ENCODE measurements around the gene CCDC73.
"Not testable (repeated sequence)": the region's sequence is repeated elsewhere in the genome, so short reads cannot be mapped to it uniquely, and the experiment has no call there.

The CCDC73 gene

DNA sequence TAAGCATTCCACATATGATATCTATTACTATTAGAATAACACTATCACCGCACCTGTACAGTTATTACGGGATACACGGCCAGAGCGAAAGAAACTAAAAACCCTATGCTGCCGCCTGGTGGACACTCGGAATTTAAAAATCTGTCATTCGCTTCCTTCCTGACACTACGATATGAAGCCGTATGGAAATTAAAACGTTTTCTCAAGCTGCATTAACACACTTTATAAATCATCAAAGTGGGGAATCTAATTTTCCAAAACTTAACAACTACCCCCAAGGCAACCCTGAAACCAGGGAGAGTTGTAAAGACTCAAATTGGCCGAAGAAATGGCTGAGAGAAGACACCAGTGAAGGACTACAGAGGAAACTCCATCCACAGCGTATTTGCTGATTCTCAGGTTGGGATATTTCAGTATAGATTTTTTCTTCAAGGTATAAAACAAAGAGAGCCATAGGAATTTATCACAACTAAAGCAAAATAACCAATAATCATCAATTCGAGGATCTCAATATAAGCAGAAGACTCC is 1.4 kb downstream of the CCDC73 start:
- FAIRE-seq: peak; percentile 73

DNA sequence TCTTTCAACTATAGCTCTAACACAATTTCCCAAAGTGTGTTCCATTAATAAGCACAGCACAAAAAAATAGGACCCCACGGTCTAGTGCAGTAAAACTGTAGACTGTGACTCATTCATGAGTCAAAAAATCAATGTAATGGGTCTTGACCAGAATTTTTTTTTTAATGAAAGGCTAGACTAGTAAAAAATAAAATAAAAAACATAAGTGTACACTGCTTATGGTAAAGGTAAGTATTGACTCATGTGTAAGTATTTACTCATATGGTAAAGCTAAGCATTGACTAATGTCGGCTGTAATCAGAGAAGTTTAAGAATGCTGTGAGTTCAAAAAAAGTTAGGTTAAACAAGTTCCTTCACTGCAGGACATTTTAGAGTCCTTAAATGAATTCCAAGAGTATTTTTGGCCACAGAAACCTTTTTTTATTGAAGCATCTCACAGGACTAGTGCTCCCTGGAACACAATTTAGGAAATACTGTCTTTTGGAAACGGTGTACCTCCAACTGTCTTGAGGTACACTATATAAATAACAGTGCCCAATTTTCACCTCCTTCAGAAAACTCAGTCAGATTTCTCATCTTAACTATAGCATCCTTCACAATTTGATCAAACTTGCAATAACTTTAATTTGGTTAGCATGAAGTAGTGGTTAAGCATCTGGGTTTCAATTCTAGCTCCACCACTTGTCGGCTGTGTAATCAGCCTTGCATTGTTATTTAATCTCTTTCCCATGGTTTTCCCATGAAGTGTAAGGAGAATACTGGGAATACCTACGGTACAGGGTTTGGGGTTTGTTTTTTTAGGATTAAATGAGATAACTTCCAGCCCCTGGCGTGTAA is 2.1 kb downstream of the CCDC73 start:
- FAIRE-seq: no peak

DNA sequence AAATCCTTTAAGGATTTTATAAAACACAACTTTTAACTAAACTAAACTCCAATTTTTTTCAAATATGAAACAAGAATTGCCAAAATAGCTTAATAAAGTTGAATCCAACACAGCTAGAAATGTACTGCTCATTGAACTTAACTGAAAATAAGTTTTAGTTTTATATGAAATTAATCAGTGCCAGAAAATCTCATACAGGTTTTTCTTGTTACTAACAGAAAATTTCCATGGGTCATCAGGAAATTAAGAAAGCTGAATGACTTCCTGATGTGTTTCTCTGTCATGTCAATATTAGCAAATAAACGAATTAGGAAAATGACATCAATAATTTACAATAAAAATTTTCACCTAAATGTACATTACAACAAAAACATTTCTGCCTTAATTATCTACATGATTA is 3.5 kb downstream of the CCDC73 start:
- no peak for FAIRE-seq

DNA sequence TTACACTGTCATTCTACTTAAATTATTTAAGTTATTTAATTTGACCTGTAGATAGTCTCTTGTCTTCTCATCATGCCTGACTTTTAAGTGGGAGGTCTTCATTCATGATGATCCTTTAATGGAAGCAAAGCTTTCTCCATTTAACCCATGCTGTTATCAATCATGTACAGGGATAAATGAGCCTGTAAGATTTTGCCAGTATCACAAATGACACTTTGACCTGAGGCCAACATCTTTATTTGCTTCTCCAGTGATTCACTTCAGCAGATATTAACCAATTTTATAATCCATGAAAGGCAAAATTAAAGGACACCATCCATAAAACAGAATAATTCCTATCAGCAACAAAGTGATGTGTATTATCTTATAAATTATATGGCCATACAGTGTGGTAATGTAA is 7.7 kb downstream of the CCDC73 start:
- no peak for FAIRE-seq

DNA sequence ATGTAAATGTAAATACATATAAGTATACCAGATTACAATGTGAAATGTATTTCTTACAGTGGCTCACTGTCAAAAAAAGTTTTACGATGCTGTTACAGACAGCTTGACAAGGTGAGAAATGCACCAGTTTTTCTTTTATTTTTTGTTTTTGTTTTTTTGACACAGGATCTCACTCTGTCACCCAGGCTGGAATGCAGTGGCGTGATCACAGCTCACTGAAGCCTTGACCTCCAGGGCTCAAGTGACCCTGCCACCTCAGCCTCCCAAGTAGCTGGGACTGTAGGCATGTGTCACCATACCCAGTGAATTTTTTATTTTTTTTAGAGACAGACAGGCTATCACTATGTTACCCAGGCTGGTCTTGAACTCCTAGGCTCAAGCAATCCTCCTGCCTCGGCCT is 9.2 kb downstream of the CCDC73 start:
- no peak for FAIRE-seq

DNA sequence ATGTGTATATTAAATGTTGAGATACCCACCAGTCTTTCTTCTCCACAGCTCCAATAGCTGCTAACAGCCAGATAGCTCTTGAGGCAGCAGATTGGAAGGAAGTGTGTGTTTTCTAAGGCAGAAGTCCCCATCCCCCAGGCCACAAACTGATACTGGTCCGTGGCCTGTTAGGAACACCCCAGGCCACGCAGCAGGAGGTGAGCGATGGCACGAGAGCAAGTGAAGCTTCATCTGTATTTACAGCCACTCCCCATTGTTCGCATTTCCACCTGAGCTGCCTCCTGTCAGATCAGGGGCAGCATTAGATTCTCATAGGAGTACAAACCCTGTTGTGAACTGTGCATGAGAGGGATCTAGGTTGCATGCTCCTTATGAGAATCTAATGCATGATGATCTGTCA is 12.7 kb downstream of the CCDC73 start:
- no peak for FAIRE-seq

DNA sequence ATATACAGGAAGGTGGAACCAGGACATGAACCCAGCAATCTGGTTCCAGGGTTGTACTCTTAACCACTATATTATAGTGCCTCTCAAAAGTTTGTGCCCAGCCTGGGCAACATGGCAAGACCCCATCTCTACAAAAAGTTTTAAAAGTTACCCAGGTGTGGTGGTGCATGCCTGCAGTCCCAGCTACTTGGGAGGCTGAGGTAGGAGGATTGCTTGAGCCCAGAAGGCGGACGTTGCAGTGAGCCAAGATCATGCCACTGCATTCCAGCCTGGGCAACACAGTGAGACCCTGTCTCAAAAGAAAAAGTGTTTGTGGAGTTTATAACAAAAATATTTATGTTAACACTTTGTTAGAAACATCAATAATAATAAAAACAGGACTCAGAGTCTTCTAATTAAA is 13.6 kb downstream of the CCDC73 start:
- FAIRE-seq: not testable (repeated sequence)

DNA sequence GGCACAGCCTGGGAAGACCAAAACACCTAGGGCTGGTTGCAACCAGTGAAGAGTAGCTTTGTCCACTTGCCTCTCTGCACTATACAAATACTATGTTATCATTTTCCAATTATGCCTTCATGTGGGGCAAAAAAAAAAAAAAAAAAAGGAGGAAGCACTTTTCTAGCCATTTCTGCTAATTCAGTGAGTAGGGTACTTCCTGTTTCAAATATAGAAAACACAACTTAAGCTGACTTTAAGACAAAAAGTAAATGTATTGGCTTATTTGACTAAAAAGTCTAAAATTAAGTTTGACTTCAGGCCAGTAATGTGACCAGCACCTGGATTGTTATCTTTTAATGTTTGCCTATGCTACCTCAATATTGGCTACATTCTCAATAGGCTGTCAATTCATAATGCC is 15.3 kb downstream of the CCDC73 start:
- FAIRE-seq: no peak

DNA sequence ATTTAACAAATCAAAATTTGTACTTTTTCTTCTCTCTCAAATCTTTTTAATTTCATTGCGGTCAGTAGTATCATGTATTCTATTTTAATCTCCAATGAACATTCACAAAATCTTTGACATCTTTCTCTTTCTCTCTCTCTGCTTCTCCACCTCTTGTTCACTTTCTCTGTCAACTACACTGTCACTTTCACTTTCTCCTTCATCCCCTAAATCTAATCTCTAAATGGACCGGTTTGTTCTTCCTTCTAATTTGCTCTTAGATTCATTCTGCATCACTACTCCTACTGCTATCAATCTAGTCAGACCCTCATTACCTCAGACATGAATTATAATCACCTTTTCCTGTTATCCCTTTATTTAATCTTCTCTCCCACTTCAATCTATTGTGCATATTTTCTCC is 18.6 kb downstream of the CCDC73 start:
- no peak for FAIRE-seq

DNA sequence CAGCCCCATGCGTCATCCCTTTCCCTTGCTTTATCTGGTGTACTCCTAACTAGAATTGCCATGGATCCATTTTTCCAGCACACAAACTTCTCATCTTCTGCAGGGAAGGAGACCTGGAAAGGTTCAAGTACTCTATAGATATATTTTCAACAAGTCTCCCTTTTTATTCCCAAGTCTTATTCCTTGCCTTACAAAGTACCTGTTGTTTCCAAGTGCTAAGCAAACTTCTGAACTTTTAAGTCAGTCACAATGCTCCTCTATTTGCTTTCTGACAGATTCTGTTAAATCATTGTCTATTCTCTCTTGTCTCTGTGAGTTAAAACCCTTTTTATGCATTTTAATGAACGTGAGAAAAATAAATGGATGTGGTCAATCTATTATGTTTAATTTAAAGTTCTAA is 20.4 kb downstream of the CCDC73 start:
- no peak for FAIRE-seq

DNA sequence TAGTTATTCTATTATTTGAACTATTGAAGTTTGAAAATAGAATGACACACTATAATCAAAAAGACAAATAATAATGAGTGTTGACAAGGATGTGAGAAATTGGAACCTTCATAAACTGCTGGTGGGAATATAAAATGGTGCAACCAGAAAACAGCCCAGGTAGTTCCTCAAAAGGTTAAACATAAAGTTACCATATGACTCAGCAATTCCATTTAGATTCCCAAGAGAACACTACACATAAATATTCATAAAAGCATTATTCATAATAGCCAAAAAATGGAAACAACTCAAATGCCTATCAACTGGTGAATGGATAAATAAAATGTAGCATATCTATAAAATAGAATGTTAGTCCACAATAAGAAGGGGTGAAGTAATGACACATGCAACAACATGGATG is 21.7 kb downstream of the CCDC73 start:
- FAIRE-seq: no peak

DNA sequence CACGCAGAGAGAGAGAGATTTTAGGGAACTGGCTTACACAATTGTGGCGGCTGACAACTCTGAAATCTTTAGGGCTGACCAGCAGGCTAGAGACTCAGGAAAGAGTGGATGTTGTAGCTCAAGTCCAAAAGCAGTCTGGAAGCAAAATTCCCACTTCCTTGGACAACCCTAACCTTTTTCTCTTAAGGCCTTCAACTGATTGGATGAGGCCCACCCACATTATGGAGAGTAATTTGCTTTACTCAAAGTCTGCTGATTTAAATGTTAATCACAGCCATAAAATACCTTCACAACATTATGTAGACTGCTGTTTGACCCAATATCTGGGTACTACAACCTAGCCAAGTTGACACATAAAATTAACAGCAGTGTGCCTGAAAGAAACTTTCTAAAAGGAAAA is 32.7 kb downstream of the CCDC73 start:
- FAIRE-seq: not testable (repeated sequence)

DNA sequence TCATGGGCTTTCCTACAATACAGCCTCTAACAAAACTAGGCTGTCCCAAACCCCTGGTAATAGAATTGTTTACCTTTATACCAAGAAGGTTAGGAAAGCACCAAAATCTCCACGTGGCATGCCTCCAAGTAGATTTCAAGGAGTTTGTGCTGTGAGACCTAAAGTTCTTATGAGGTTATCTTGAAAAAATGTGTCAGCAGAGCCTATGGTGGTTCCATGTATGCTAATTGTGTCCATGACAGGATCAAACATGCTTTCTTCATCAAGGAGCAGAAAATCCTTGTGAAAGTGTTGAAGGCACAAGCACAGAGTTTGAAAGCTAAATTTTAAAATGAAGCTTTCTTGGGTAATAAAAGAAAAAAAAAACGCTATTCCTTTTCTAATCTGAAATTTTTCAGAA is 36.2 kb downstream of the CCDC73 start:
- no peak for FAIRE-seq

DNA sequence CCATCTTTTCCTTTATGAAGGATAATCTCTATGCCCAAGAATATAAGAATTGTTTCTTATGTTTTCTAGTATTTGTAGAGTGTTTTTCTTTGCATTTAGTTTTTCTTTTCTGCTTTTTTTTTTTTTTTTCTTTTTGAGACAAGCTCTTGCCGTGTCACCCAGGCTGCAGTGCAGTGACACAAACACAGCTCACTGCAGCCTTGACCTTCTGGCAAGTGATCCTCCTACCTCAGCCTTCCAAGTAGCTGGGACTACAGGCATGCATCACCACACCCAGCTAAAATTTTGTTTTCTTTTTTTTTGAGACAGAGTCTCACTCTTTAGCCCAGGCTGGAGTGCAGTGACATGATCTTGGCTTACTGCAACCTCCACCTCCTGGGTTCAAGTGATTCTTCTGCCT is 41.3 kb downstream of the CCDC73 start:
- not testable (repeated sequence) for FAIRE-seq

DNA sequence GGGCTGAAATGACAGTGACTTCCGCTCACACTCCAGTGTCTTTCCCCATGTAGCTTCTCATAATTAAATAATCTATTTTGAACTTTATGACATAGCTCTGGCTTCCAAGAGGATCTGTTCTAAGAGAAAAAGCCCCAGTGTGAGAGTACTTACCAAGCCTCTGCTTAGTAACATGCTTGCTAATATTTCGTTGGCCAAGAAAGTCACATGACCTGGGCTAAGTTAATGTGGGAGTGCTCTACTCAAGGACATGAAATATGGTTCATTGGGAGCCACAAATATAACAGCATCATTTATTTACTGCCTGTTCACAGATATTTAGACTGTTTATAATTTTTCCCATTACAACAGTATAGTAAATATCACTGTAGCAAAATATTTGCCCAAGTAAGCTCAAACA is 42.5 kb downstream of the CCDC73 start:
- FAIRE-seq: no peak

DNA sequence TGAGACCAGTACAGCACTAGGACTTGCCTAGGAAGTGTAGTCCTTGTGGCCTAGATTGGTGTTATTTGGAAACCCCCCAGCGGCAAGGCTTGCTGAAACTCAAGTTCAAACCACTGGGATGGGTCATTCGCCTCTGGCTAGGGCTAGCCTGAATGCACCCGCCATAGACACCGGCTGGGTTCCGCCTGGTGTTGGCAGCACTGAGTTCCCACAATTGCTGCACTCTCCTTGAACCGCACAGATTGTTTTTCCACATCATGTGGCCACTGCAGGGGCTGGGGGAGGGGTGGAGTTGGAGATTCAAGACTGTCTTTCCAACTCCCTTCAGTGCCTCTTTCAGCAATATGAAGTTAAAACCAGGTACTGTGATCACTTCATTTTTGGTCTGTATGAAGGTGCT is 43.1 kb downstream of the CCDC73 start:
- FAIRE-seq: no peak

DNA sequence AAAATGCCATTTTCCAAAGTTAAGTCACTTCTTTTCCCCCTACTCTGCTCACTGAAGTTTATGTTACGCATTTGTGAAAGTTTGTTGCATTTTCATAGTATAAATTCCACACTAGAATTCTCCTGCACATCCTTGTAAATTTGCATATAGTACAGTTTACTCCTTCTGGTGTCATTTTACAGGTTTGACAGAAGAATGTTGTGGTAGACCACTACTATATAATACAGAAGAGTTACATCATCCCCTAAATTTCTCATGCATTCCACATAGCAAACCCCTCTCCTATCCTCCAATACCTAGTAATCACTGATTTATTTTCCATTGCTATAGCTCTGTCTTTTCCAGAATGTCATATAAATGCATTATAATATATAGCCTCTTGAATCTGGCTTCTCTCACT is 64.5 kb downstream of the CCDC73 start:
- FAIRE-seq: no peak

DNA sequence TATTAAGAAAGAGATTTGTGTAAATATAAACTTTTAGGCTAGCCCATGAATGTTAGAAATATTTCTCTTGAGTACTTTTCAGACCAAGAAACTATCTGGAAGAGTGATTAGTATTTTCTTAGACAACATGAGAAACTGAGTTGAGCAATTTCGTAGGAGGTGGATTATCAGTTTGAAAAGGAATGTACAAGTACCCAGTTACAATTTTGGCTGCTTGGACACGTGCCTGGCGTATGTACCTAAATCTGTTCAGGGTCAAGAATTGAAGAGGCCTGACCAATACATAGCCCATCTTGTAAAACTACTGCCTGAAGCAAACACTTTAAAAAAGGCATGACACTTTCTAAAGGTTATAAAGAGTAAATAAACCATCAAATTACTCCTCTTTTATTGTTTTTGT is 71.1 kb downstream of the CCDC73 start:
- no peak for FAIRE-seq

DNA sequence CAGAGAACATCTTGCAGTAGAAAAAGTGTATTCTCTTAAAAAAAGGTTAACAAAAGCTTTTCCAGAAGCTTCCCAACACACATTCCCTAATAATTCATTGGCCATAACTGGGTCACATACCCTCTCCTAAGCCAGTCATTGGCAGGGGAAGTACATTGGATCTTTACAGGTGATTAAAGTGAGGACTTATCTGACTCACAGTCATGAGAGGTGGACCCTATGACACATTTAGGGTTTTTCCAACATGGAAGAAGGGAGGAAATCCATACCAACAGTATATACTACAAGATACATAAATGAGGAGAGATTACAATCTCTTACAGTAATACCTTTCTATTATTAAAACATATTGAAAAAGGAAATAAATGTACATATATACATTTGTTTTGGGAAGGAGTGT is 72.2 kb downstream of the CCDC73 start:
- FAIRE-seq: no peak

DNA sequence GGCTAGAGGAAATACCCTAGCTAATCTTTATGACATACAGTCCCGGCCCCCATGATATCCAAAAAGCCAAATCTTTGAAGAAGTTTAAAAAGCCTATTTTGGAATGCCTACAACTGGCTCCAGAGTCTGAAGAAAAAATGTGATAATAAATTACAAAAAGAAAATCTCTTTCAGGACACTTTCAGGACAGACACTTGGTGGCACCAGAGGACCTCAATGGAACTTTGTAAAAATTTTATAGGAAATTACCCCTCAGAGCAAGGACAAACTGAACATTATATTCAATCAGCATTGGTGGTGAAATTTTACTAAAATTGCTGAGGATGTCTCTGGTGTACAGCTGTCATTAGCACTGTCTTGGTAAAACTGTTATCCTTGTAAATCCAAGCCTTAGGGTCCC is 81.0 kb downstream of the CCDC73 start:
- FAIRE-seq: peak; percentile 49

DNA sequence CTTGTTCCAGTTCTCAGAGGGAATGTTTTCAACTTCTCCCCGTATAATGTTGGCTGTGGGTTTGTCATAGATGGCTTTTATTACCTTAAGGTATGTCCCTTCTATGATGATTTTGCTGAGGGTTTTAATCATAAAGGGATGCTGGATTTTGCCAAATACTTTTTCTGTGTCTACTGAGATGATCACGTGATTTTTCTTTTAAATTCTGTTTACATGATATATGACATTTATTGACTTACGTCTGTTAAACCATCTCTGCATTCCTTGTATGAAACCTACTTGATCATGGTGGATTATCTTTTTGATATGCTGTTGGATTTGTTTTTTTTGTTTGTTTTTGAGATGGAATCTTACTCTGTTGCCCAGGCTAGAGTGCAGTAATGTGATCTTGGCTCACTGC is 85.5 kb downstream of the CCDC73 start:
- not testable (repeated sequence) for FAIRE-seq

DNA sequence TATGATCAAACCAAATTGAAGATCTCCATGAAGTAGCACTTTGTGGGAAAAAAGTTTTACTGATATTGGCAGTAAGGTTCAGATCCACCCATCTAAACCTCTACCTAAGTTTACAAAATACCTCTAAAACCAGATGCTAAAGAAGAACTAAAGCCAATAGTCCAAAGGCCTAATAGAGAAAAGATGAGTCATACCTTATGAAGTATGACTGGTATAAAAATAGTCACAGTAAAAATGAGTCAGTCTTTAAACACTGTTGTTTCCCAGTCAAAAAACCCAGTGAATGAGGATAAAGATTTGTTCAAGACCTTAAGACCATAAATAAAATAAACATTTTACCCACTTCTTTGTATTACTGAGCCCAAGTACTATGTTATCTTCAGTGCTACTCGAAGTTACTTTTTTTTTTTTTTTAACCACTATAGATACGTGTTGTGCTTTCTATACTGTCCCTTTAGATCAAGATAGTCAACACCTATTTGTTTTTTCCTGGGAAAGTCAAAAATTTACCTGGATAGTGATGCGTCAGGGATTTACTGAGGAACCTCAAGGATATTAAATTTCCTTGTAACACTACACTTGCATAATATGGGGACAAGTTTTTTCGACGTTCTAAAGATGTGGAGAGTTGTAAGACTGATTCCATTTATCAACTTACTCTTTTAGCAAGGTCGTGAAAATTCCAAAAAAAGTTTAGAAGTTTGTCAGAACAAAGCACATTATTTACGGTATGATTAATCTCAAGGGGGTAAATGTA is 87.3 kb downstream of the CCDC73 start:
- no peak for FAIRE-seq

DNA sequence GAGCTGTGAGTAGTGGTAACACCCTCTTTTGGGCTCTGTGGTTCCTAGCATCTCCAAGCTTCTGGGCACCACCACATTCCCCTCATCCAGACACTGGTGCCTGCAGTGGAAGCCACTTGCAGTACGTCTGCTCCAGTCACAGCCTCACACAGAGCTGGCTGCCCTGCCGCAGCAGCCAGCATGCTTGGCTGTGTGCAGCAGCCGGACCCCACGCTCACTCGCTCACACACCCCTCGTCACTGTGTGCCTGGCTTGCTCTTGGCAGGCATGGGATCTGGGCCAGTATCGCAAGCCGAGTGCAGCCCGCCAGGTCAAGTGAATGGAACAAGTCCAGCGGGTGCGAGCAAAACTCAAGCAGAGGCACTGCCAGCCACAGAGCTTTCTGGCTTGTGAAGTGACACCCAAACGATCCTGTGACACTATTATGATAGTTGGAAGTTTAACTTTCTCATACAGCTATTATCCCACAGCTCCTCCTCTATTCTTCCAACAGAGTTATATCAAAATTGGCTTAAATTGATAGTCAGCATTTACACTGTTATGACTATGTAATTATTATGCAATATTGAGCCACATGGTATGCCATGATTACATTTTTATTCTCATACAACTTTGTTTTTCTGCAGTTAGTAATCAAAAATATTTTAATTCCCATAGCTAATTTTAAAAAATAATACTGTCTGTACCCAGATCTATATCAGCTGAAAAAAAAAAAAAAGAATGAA is 89.0 kb downstream of the CCDC73 start:
- FAIRE-seq: no peak

DNA sequence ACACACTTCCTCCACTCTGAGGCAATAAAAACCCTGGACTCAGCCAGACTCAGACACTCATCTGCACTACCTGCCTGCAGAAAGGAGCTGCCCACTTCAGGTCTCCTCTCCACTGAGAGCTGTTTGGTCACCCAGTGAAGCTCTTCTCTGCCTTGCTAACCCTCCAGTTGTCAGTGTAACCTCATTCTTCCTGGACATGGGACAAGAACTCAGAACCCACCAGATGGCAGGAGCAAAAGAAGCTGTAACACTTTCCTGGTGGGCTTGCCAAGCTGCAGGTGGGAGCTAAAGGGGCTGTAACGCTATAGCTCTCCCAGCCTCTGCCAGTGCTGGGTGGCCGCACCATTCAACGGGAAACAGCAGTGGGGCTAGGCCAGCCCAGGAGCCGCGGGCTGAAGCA is 89.7 kb downstream of the CCDC73 start:
- FAIRE-seq: no peak

All from TTC549 (cell line).